ENCODE results near the gene ADAMTS2.

- TF ChIP-seq POLR2A (IDR thresholded peaks at IDR 0.05) (no peak), CTCF (IDR thresholded peaks at IDR 0.05) (no peak)
Measured at GRCh38 chr5:179279347-179280094, 65.7 kb downstream of the ADAMTS2 start.
